Measurements from ENCODE around the gene NRROS.

The NRROS gene

DNA sequence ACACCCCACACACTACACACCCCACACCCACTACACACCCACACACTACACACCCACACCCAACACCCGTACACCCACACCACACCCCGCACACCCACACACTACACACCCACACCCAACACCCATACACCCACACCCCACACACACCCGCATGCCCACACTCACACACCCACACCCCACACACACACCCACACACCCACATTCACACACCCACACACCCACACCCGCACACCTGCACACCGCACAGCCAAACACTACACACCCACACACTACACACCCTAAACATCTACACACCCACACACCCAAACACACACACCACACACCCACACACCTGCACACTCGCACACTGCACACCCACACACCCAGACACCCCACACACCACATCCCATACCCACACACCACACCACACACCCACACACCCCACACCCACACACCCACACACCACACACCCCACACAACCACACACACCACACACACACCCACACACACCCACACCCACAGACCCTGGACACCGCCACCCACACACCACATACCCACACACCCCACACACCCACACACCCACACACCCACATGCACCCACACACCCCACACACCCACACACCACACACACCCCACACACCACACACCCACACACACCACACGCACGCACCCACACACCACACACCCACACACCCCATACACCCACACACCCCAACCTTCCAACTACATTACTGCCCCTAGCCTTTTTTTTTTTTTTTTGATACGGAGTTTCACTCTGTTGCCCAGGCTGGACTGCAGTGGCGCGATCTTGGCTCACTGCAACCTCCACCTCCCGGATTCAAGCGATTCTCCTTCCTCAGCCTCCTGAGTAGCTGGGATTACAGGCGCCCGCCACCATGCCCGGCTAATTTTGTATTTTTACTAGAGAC is 55.7 kb downstream of the NRROS start:
- no peaks in the 10 kb centered on the region for H3K27me3 ChIP-seq (ENCODE audit: insufficient read depth, poor library complexity, severe bottlenecking)
- no peak for TF ChIP-seq GABPA (IDR thresholded peaks at IDR 0.05; ENCODE audit: low read depth)
- TF ChIP-seq, protein P1, sequence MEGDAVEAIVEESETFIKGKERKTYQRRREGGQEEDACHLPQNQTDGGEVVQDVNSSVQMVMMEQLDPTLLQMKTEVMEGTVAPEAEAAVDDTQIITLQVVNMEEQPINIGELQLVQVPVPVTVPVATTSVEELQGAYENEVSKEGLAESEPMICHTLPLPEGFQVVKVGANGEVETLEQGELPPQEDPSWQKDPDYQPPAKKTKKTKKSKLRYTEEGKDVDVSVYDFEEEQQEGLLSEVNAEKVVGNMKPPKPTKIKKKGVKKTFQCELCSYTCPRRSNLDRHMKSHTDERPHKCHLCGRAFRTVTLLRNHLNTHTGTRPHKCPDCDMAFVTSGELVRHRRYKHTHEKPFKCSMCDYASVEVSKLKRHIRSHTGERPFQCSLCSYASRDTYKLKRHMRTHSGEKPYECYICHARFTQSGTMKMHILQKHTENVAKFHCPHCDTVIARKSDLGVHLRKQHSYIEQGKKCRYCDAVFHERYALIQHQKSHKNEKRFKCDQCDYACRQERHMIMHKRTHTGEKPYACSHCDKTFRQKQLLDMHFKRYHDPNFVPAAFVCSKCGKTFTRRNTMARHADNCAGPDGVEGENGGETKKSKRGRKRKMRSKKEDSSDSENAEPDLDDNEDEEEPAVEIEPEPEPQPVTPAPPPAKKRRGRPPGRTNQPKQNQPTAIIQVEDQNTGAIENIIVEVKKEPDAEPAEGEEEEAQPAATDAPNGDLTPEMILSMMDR (IDR thresholded peaks at IDR 0.05; ENCODE audit: insufficient read depth, low read length) = no peak
- no peak for TF ChIP-seq SPI1 (IDR thresholded peaks at IDR 0.05; ENCODE audit: borderline replicate concordance, low read depth)
- TF ChIP-seq, protein P2, sequence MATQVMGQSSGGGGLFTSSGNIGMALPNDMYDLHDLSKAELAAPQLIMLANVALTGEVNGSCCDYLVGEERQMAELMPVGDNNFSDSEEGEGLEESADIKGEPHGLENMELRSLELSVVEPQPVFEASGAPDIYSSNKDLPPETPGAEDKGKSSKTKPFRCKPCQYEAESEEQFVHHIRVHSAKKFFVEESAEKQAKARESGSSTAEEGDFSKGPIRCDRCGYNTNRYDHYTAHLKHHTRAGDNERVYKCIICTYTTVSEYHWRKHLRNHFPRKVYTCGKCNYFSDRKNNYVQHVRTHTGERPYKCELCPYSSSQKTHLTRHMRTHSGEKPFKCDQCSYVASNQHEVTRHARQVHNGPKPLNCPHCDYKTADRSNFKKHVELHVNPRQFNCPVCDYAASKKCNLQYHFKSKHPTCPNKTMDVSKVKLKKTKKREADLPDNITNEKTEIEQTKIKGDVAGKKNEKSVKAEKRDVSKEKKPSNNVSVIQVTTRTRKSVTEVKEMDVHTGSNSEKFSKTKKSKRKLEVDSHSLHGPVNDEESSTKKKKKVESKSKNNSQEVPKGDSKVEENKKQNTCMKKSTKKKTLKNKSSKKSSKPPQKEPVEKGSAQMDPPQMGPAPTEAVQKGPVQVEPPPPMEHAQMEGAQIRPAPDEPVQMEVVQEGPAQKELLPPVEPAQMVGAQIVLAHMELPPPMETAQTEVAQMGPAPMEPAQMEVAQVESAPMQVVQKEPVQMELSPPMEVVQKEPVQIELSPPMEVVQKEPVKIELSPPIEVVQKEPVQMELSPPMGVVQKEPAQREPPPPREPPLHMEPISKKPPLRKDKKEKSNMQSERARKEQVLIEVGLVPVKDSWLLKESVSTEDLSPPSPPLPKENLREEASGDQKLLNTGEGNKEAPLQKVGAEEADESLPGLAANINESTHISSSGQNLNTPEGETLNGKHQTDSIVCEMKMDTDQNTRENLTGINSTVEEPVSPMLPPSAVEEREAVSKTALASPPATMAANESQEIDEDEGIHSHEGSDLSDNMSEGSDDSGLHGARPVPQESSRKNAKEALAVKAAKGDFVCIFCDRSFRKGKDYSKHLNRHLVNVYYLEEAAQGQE (IDR thresholded peaks at IDR 0.05; ENCODE audit: insufficient replicate concordance, low read depth) = no peak
- no peak for TF ChIP-seq POLR2AphosphoS5 (IDR thresholded peaks at IDR 0.05; ENCODE audit: low read depth)
- H3K27ac ChIP-seq (replicated peaks) = no peak overlapping the region
- DNase-seq (ENCODE audit: low read depth in 1 of 2, low spot score in 1 of 2) = no peak
- no peak overlapping the region for H3K4me3 ChIP-seq (replicated peaks; ENCODE audit: insufficient read depth, low read length)

DNA sequence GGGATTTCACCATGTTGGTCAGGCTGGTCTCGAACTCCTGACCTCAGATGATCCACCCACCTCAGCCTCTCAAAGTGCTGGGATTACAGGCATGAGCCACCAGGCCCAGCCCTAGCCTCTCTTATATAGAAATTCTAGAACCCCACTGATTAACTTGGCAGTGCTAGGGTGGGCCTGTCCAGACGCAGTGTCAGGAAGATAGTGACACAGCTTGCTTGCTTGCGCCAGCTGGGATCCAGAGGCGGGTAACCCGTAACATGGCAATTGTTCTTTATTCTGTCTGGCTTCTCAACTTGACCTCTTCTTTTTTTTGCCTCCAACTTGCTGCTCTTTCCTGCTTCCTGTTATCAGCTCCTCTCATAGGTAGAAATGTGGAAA is 56.3 kb downstream of the NRROS start:
- no peak overlapping the region for H3K27ac ChIP-seq (replicated peaks)
- no peak overlapping the region for H3K4me3 ChIP-seq (replicated peaks; ENCODE audit: insufficient read depth, low read length)
- DNase-seq (ENCODE audit: low read depth in 1 of 2, low spot score in 1 of 2) = no peak
- TF ChIP-seq POLR2AphosphoS5 (IDR thresholded peaks at IDR 0.05; ENCODE audit: low read depth) = no peak
- TF ChIP-seq SPI1 (IDR thresholded peaks at IDR 0.05; ENCODE audit: borderline replicate concordance, low read depth) = no peak
- TF ChIP-seq, protein P2 (IDR thresholded peaks at IDR 0.05; ENCODE audit: insufficient replicate concordance, low read depth) = no peak
- no peak for TF ChIP-seq GABPA (IDR thresholded peaks at IDR 0.05; ENCODE audit: low read depth)
- TF ChIP-seq, protein P1 (IDR thresholded peaks at IDR 0.05; ENCODE audit: insufficient read depth, low read length) = no peak
- H3K27me3 ChIP-seq (ENCODE audit: insufficient read depth, poor library complexity, severe bottlenecking) = no peaks in the 10 kb centered on the region

DNA sequence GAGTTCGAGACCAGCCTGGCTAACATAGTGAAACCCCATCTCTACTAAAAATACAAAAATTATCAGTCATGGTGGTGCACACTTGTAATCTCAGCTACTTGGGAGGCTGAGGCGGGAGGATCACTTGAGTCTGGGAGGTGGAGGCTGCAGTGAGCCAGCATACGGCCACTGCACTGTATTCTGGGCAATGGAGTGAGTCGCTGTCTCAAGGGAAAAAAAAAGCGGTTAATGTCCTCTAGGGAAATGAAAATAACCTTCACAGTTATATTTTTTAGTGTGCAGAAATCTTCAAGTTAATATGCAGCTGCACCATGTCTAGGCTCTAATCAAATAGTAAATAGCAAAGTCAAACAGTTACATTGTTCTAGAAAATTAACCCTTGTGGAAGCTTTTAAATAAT is 57.8 kb downstream of the NRROS start:
- H3K27ac ChIP-seq (replicated peaks) = no peak overlapping the region
- DNase-seq (ENCODE audit: low read depth in 1 of 2, low spot score in 1 of 2) = no peak

More for the DNA sequence above, 57.8 kb downstream of the NRROS start:
- TF ChIP-seq, protein P1 (IDR thresholded peaks at IDR 0.05; ENCODE audit: insufficient read depth, low read length) = no peak
- TF ChIP-seq GABPA (IDR thresholded peaks at IDR 0.05; ENCODE audit: low read depth) (no peak), POLR2AphosphoS5 (IDR thresholded peaks at IDR 0.05; ENCODE audit: low read depth) (no peak)
- TF ChIP-seq, protein P2 (IDR thresholded peaks at IDR 0.05; ENCODE audit: insufficient replicate concordance, low read depth) = no peak
- Histone ChIP-seq H3K27me3 (ENCODE audit: insufficient read depth, poor library complexity, severe bottlenecking) (no peaks in the 10 kb centered on the region), H3K4me3 (replicated peaks; ENCODE audit: insufficient read depth, low read length) (no peak overlapping the region)

Data from HL-60 (cell line).